Esophagus muscularis mucosa (tissue), 4 donors: ENCODE measurements around the gene DCST2. TPM values are rescaled to one million over a fixed set of nuclear protein-coding genes. Genes with fewer than 3 reads are reported as not detected.
"Not testable (repeated sequence)": the region's sequence is repeated elsewhere in the genome, so short reads cannot be mapped to it uniquely, and the experiment has no call there.

ENCODE experiments used
- DNase-seq: peaks from one replicate; pipeline ENCODE4 v3.0.0-alpha.2; 2017; ENCODE audit errors: extremely low spot score
- H3K27ac ChIP-seq, 4 donors: fragments of 200-600 bp; sonication (generic); replicated peaks in 1 of 4; 1 replicate in 3 of 4; 2 replicates in 1 of 4; pipeline ENCODE4 v1.5.1; 2016 to 2019; ENCODE audit warnings: mild to moderate bottlenecking in 1 of 4
- H3K27me3 ChIP-seq, 4 donors: fragments of 200-600 bp; sonication (generic); one replicate each; pipeline versions ENCODE4 v1.5.1 to v1.6.0; 2016 to 2019
- H3K36me3 ChIP-seq, 4 donors: fragments of 200-600 bp; sonication (generic); one replicate each; pipeline ENCODE4 v1.5.1; 2016 to 2019
- H3K4me1 ChIP-seq, 4 donors: fragments of 200-600 bp; sonication (generic); one replicate each; pipeline ENCODE4 v1.5.1; 2016 to 2019
- H3K4me3 ChIP-seq, 4 donors: fragments of 200-600 bp; sonication (generic); 1 replicate in 2 of 4; 2 replicates in 2 of 4; pipeline ENCODE4 v1.5.1; 2016 to 2019; ENCODE audit warnings: mild to moderate bottlenecking in 4 of 4, moderate library complexity in 1 of 4
- H3K9me3 ChIP-seq, 4 donors: fragments of 200-600 bp; sonication (generic); 1 replicate in 3 of 4; 2 replicates in 1 of 4; pipeline ENCODE4 v1.5.1; 2016 to 2019
- CTCF ChIP-seq, 3 experiments: fragments of 200-600 bp in 2 of 3; fragments of 450-650 bp in 1 of 3; sonication (generic) in 2 of 3; IDR thresholded peaks; one replicate each; pipeline ENCODE4 v1.5.1; 2017 to 2019; ENCODE audit warnings: antibody characterized with exemption in 3 of 3, mild to moderate bottlenecking in 2 of 3, moderate library complexity in 1 of 3
- EP300 ChIP-seq: sonication (generic); formaldehyde crosslinking; IDR thresholded peaks from one replicate; pipeline ENCODE4 v1.6.1; 2017; ENCODE audit warnings: antibody characterized with exemption
- POLR2A ChIP-seq: fragments of 450-650 bp; IDR thresholded peaks from one replicate; pipeline ENCODE4 v1.6.1; 2017; ENCODE audit warnings: antibody characterized with exemption, moderate library complexity, mild to moderate bottlenecking, low read depth
- POLR2AphosphoS5 ChIP-seq, 2 donors: sonication (generic); formaldehyde crosslinking; IDR thresholded peaks; one replicate each; pipeline ENCODE4 v1.6.1; 2017; ENCODE audit warnings: antibody characterized with exemption in 2 of 2
- WGBS: methylation state at CpG from one replicate; pipeline ENCODE4 v1.1.5; 2018; 5-methylcytosine and 5-hydroxymethylcytosine counted together
- intact Hi-C: fragments of 100-400 bp; cut with DNase I; formaldehyde crosslinking; loops from one replicate; pipeline ENCODE4 v1.15.1; 2023
- total RNA-seq, 4 donors: library from RNA; depleted of rRNA; stranded (reverse); fragments of >200 nt; gene quantifications; one replicate each; pipeline versions ENCODE4 v1.1.0 to v1.2.1, GENCODE V29; 2016

Gene DCST2
- total RNA-seq, 4 donors from 2014 or later = 0.11 to 0.19 TPM; not detected in 2

- no peak for DNase-seq
- intact Hi-C loops = loop anchor here (5.0 kb wide), 1 partner anchor 35 kb away; the partner anchor contains the start of gene PYGO2
These were observed 36.4 kb downstream of the DCST2 start for GRCh38 chr1:154996966-154997701.

GRCh38 chr1:154995301-154995983 lies 38.1 kb downstream of the DCST2 start:
- H3K9me3 ChIP-seq, H3K4me3 ChIP-seq, H3K27me3 ChIP-seq, H3K27ac ChIP-seq, DNase-seq: not testable (repeated sequence)
- intact Hi-C loops = loop anchor here (5.0 kb wide), 1 partner anchor 33 kb away; the partner anchor contains the start of gene PYGO2
- peak; percentile 33 to 44 (median 43) for TF ChIP-seq CTCF (IDR thresholded peaks at IDR 0.05)
- 62% methylated on average over 13 of the region's 13 CpGs for WGBS
- Histone ChIP-seq H3K4me1 (peaks cover 17 to 31% (median 30%) of the 10 kb centered on the region in 4 donors), H3K36me3 (peaks cover 2 to 27% (median 24%) of the 10 kb centered on the region in 4 donors)

More at GRCh38 chr1:154996966-154997701, 36.4 kb downstream of the DCST2 start:
- no peak overlapping the region for H3K27ac ChIP-seq
- no peak overlapping the region for H3K4me3 ChIP-seq
- no peak for TF ChIP-seq CTCF (IDR thresholded peaks at IDR 0.05)
- no peak for TF ChIP-seq POLR2A
- no peak for TF ChIP-seq POLR2AphosphoS5 (IDR thresholded peaks at IDR 0.05)
- TF ChIP-seq EP300 = no peak
- 81% methylated on average over 15 of the region's 15 CpGs for WGBS
- peaks cover 0 to 12% (median 11%) of the 10 kb centered on the region in 4 donors for H3K36me3 ChIP-seq
- H3K9me3 ChIP-seq = no peaks in the 10 kb centered on the region
- peaks cover 17 to 36% (median 33%) of the 10 kb centered on the region in 4 donors for H3K4me1 ChIP-seq
- H3K27me3 ChIP-seq = no peaks in the 10 kb centered on the region

- H3K36me3 ChIP-seq = peaks cover 7 to 36% (median 32%) of the 10 kb centered on the region in 4 donors
- 76% methylated on average over 3 of the region's 3 CpGs for WGBS
- H3K9me3 ChIP-seq = no peaks in the 10 kb centered on the region
- no peaks in the 10 kb centered on the region for H3K27me3 ChIP-seq
- no peak overlapping the region for H3K4me3 ChIP-seq
- intact Hi-C loops = no loop called here
- peaks cover 10 to 26% (median 23%) of the 10 kb centered on the region in 4 donors for H3K4me1 ChIP-seq
- no peak overlapping the region for H3K27ac ChIP-seq
- TF ChIP-seq POLR2A (no peak), EP300 (no peak), POLR2AphosphoS5 (IDR thresholded peaks at IDR 0.05) (no peak), CTCF (IDR thresholded peaks at IDR 0.05) (no peak)
- no peak for DNase-seq
These were observed 39.0 kb downstream of the DCST2 start for GRCh38 chr1:154994591-154994990.

GRCh38 chr1:154994269-154994587 lies 39.4 kb downstream of the DCST2 start:
- Histone ChIP-seq H3K9me3 (no peaks in the 10 kb centered on the region), H3K27me3 (no peaks in the 10 kb centered on the region), H3K4me1 (peaks cover 6 to 26% (median 21%) of the 10 kb centered on the region in 4 donors), H3K36me3 (peaks cover 7 to 39% (median 36%) of the 10 kb centered on the region in 4 donors), H3K27ac (no peak overlapping the region), H3K4me3 (no peak overlapping the region)
- 50% methylated on average over 1 of the region's 1 CpG for WGBS
- no peak for TF ChIP-seq CTCF (IDR thresholded peaks at IDR 0.05)
- TF ChIP-seq POLR2AphosphoS5 (IDR thresholded peaks at IDR 0.05) = no peak
- TF ChIP-seq POLR2A = no peak
- no peak for TF ChIP-seq EP300
- DNase-seq = no peak
- intact Hi-C loops = no loop called here
